Uterus (tissue), 4 donors: ENCODE results near the gene RNF167. TPM values are rescaled to one million over a fixed set of nuclear protein-coding genes. Genes with fewer than 3 reads are reported as not detected.

Experiments used
- DNase-seq, 2 donors: peaks; one replicate each; pipeline ENCODE4 v3.0.0-alpha.2; 2019 to 2020
- H3K27ac ChIP-seq, 2 donors: fragments of 200-600 bp; sonication (generic); 1 replicate in 1 of 2; 2 replicates in 1 of 2; pipeline ENCODE4 v1.5.1; 2016 to 2018
- H3K27me3 ChIP-seq, 2 donors: fragments of 200-600 bp; sonication (generic); one replicate each; pipeline ENCODE4 v1.5.1; 2018 to 2019; ENCODE audit warnings: control low read depth in 1 of 2
- H3K36me3 ChIP-seq, 2 donors: fragments of 200-600 bp; sonication (generic); one replicate each; pipeline ENCODE4 v1.5.1; 2019; ENCODE audit warnings: control low read depth in 1 of 2
- H3K4me1 ChIP-seq, 2 donors: fragments of 200-600 bp; sonication (generic); one replicate each; pipeline ENCODE4 v1.5.1; 2018 to 2019; ENCODE audit warnings: control low read depth in 1 of 2
- H3K4me3 ChIP-seq, 2 donors: fragments of 200-600 bp; sonication (generic); 1 replicate in 1 of 2; 2 replicates in 1 of 2; pipeline ENCODE4 v1.5.1; 2018 to 2019; ENCODE audit warnings: mild to moderate bottlenecking in 1 of 2
- H3K9me3 ChIP-seq, 2 donors: fragments of 200-600 bp; sonication (generic); one replicate each; pipeline ENCODE4 v1.5.1; 2019; ENCODE audit warnings: control low read depth in 1 of 2
- POLR2A ChIP-seq, 2 donors: fragments of 450-650 bp; IDR thresholded peaks; one replicate each; pipeline ENCODE4 v1.6.1; 2016; ENCODE audit warnings: antibody characterized with exemption in 2 of 2, mild to moderate bottlenecking in 1 of 2, moderate library complexity in 1 of 2
- intact Hi-C: fragments of 100-400 bp; cut with DNase I; formaldehyde crosslinking; loops from one replicate; pipeline ENCODE4 v1.15.1; 2023; ENCODE audit warnings: low total_unique reads
- total RNA-seq, 4 donors: library from RNA; depleted of rRNA in 3 of 4; stranded (reverse); fragments of >200 nt in 3 of 4; gene quantifications; one replicate each; pipeline versions ENCODE4 v1.1.0 to v1.2.4, GENCODE V29; 2014 to 2023
- TF ChIP-seq, protein P1 (sequence below), 4 experiments: fragments of 200-600 bp in 2 of 4; fragments of 450-650 bp in 2 of 4; sonication (generic) in 2 of 4; IDR thresholded peaks; one replicate each; pipeline ENCODE4 v1.5.1; 2016 to 2019; ENCODE audit warnings: antibody characterized with exemption in 4 of 4, mild to moderate bottlenecking in 2 of 4, moderate library complexity in 1 of 4
- donor health status: DM: yes; HTN: yes; CAD: no.

The RNF167 gene
- total RNA-seq, 4 donors from 2014 or later, result 14.8 to 100 (median 53.1) TPM

GRCh38 chr17:4900231-4901107 is 39.6 kb upstream of the RNF167 start:
- no peak for DNase-seq
- intact Hi-C loops, result no loop called here
- H3K4me3 ChIP-seq, result peak overlapping the region in 1 of 2 donors; percentile 41
- no peaks in the 10 kb centered on the region for H3K36me3 ChIP-seq
- H3K27me3 ChIP-seq, result peaks cover 0 to 4% of the 10 kb centered on the region in 2 donors
- H3K4me1 ChIP-seq, result no peaks in the 10 kb centered on the region
- TF ChIP-seq, protein P1, sequence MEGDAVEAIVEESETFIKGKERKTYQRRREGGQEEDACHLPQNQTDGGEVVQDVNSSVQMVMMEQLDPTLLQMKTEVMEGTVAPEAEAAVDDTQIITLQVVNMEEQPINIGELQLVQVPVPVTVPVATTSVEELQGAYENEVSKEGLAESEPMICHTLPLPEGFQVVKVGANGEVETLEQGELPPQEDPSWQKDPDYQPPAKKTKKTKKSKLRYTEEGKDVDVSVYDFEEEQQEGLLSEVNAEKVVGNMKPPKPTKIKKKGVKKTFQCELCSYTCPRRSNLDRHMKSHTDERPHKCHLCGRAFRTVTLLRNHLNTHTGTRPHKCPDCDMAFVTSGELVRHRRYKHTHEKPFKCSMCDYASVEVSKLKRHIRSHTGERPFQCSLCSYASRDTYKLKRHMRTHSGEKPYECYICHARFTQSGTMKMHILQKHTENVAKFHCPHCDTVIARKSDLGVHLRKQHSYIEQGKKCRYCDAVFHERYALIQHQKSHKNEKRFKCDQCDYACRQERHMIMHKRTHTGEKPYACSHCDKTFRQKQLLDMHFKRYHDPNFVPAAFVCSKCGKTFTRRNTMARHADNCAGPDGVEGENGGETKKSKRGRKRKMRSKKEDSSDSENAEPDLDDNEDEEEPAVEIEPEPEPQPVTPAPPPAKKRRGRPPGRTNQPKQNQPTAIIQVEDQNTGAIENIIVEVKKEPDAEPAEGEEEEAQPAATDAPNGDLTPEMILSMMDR (IDR thresholded peaks at IDR 0.05), result no peak
- no peak for TF ChIP-seq POLR2A (IDR thresholded peaks at IDR 0.05)
- no peaks in the 10 kb centered on the region for H3K9me3 ChIP-seq
- H3K27ac ChIP-seq, result peak overlapping the region; percentile 32 to 49

DNA sequence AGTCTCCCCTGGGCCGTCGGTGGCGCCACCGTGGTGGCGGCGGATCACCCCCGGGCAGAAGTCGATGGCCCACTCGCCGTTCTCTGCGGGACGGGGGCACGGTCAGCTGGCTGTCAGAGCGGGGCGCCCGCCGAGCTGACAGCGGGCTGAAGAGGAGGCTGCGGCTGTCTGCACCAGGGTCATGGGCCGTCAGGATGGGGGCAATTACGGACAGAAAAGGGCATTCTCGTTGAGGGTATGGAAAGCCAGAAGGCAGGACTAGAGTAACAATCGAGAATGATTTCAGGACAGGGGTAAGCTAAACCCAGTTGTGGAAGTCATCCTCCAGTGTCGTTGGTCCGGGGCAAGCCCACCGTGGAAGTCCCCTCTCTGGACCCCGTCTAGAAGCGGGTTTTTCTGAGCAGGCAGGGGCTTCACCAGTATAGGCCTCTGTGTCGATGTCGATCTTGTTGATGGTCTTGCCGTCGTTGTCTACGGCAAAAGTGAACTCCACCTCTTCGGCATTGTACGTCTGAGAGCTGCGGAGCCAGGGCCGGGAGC is 38.9 kb upstream of the RNF167 start:
- H3K27ac ChIP-seq, result no peak overlapping the region

DNA sequence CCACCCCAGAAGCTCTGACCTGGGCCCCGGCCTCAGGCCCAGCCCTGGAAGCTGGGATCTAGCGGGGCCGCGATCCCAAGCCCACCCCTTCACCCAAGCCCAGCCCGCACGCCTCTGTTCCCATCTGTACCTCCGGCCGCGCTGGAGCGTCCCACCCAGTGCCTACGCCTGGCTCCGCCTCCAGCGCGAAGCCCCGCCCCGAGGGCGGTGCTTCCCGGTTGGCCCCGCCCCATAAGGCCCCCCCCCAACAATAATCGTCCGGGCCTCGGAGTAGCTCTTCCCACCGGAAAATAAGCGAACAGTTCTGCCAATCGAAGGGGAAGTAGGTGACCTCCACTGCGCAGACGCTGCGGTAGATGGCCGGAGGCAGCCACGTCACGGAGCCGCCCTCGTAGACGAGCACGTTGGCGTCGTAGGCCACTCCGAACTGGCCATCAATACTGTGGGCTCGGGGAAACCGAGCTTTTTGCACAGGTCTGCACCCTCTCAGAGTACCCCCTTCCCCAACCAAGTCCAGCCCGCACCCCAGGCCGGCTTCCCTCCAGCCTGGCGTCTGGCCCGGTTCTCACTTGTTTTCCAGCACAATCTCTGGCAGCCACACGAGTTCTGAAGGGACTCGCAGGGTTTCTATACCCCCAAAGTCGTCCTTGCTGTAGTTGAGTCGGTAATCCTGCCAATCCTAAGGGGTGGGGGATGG is 38.3 kb upstream of the RNF167 start:
- Histone ChIP-seq H3K27ac (peak overlapping the region in 1 of 2 donors; percentile 1), H3K9me3 (no peaks in the 10 kb centered on the region), H3K27me3 (peaks cover 0 to 4% of the 10 kb centered on the region in 2 donors), H3K36me3 (no peaks in the 10 kb centered on the region), H3K4me3 (no peak overlapping the region), H3K4me1 (no peaks in the 10 kb centered on the region)
- DNase-seq, result no peak
- TF ChIP-seq, protein P1 (IDR thresholded peaks at IDR 0.05), result no peak
- no peak for TF ChIP-seq POLR2A (IDR thresholded peaks at IDR 0.05)
- intact Hi-C loops, result no loop called here

More for the DNA sequence above, 38.9 kb upstream of the RNF167 start:
- H3K4me1 ChIP-seq, result no peaks in the 10 kb centered on the region
- H3K36me3 ChIP-seq, result no peaks in the 10 kb centered on the region
- no peaks in the 10 kb centered on the region for H3K9me3 ChIP-seq
- H3K27me3 ChIP-seq, result peaks cover 0 to 4% of the 10 kb centered on the region in 2 donors
- intact Hi-C loops, result no loop called here
- TF ChIP-seq POLR2A (IDR thresholded peaks at IDR 0.05), result no peak
- TF ChIP-seq, protein P1 (IDR thresholded peaks at IDR 0.05), result no peak
- DNase-seq, result no peak
- H3K4me3 ChIP-seq, result no peak overlapping the region

- no peaks in the 10 kb centered on the region for H3K9me3 ChIP-seq
- H3K4me1 ChIP-seq, result no peaks in the 10 kb centered on the region
- TF ChIP-seq, protein P1 (IDR thresholded peaks at IDR 0.05), result no peak
- TF ChIP-seq POLR2A (IDR thresholded peaks at IDR 0.05), result no peak
- no peak overlapping the region for H3K4me3 ChIP-seq
- no peak for DNase-seq
- peaks cover 0 to 4% of the 10 kb centered on the region in 2 donors for H3K27me3 ChIP-seq
- intact Hi-C loops, result no loop called here
- no peaks in the 10 kb centered on the region for H3K36me3 ChIP-seq
- peak overlapping the region in 1 of 2 donors; percentile 1 for H3K27ac ChIP-seq
These were observed 37.5 kb upstream of the RNF167 start for GRCh38 chr17:4902540-4902939.
